ENCODE measurements around the gene MFF.
"Not testable (repeated sequence)": the region's sequence is repeated elsewhere in the genome, so short reads cannot be mapped to it uniquely, and the experiment has no call there.

The MFF gene

DNA sequence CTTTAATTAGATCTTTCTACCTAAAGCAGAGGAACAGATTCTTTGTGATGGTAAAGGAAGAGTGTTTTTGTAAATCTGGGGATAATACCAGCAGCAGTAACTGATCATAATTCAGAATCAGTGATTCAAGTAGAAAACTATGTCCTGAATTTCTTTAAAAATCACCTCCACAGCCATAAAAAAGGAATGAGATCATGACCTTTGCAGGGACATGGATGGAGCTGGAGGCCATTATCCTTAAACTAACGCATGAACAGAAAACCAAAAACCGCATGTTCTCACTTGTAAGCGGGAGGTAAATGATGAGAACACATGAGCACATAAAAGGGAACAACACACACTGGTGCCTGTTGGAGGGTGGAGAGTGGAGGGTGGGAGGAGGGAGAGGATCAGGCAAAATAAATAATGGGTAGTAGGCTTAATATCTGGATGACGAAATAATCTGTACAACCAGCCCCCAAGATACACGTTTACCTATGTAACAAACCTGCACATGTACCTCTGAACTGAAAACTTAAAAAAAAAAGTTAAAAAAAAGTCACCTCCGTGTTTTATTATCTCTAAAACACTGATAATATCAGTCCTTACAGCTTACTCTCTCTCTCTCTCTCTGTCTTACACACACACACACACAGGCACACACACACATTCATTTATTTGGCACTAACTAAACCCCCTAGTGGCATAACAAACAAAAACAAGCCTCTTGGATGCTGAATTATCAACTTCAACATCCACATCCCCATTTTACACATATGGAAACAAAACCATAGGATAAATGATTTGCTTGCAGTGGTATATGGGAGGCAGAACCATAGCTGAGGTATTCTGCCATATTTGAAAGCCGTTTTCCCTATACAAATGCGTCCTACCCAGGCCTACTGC lies 52.7 kb downstream of the MFF start:
- no peak for DNase-seq (ENCODE audit: low read depth)

DNA sequence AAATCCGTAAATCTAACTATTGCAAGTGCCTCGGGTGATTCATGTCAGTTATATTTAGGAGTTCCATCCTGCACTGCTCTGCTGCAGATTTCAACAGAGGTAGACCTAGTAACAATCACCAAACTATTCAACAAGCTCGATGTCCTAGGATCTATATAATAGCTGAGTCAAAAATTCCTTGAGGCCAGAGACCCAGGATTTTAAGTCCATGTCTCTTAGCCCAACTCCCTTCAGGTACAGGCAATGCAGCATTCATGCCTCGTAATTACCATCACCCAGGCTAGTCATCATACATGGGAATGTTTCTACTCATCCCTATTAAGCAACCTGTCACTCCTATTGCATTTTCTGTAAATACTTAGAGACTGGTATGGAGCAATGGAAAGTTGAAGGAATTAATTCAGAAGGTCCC lies 53.3 kb downstream of the MFF start:
- no peak for DNase-seq (ENCODE audit: low read depth)

DNA sequence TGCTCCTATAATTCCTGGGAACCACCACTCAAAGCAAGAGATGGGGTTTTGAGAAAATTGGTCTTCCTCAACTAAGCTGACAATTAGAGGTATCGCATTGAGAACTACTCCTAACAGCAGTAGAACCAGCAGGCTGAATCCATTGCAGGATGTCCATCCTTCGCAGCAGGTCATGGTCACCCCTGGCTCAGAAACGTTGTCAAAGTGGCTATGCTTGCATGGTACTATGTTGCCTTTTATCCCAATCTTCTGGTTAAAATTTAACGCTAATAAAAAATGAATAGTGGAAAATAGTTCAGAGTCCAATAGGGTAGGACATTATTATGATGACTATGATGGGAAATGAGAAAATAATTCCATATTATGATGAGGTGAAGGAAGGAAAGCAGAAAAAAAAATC lies 54.0 kb downstream of the MFF start, which contains the start of gene TM4SF20:
Gene TM4SF20 (minus strand): TSS at position 212 of the 400 bp plus-strand sequence. CDS start 38 bp downstream, at position 174.
- no peak for DNase-seq (ENCODE audit: low read depth)

- not testable (repeated sequence) for DNase-seq (ENCODE audit: low read depth)
These were observed 57.3 kb downstream of the MFF start for GRCh38 chr2:227382241-227382835.

- no peak for DNase-seq (ENCODE audit: low read depth)
These were observed 58.6 kb downstream of the MFF start for GRCh38 chr2:227383686-227384085.

DNA sequence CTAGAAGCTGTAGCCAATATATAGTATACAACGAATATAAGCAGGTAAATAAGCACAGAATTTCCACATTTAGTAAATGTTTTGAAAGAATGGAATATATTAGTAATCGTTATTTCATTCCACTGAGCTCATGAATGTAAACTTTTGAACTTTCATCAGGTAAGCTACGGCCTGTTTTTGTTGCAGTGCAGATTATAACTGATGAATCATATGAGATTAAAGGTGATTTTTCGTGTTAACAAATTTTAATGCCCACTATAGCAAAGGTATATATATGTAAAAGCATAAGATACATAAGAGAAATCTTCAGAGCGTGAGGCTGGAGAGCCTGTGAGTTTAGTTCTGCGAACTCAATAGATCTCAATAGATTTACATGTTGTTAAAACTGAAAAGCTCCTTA lies 61.6 kb downstream of the MFF start:
- DNase-seq (ENCODE audit: low read depth) = no peak

GRCh38 chr2:227387583-227387982 lies 62.5 kb downstream of the MFF start, which contains the start of gene SCYGR1:
SCYGR1 (minus strand) TSS chr2:227387949; CDS start chr2:227387949, 0 bp downstream.
- DNase-seq (ENCODE audit: low read depth) = not testable (repeated sequence)

DNA sequence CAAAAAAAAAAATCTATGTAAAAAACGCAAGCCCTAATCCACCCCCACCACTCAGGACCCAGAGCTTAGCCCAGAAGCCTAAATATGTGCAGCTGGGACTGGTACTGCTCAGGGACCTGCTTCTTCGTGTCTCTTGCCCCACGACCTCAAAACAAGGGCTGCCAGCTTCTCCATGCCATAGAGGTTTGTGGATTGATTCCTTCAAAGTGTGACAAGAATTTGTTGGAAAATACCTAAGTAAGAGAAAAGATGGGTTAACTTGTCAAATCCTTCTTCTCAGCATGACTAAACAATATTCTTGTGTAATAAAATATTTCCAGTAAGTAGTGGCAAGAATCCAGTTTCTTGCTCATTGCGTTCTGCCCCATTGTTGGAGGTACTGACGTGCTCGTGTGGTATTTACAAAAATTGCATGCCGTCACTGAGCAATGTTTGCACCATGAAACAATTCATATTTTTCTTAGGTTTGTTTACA lies 63.5 kb downstream of the MFF start:
- DNase-seq (ENCODE audit: low read depth) = no peak

DNA sequence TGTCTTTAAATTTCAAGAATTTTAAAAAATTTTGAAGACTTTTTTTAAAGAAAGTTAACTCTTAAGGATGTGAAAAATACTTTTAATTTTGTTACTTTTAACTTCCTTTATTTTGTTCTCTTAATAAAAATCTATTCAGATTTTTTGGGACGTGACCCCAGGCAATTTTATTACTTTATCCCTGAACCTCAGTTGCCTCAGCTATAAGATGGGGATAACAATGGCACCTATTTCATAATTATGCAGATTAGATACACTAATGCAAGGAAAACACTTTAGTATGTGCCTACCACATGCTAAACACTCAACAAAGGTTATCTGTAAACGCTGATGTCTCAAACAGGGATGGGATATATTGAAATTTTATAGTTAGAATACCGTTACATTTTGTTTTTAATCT lies 64.2 kb downstream of the MFF start:
- DNase-seq (ENCODE audit: low read depth) = no peak

- no peak for DNase-seq (ENCODE audit: low read depth)
These were observed 64.6 kb downstream of the MFF start for GRCh38 chr2:227389661-227390060.

DNA sequence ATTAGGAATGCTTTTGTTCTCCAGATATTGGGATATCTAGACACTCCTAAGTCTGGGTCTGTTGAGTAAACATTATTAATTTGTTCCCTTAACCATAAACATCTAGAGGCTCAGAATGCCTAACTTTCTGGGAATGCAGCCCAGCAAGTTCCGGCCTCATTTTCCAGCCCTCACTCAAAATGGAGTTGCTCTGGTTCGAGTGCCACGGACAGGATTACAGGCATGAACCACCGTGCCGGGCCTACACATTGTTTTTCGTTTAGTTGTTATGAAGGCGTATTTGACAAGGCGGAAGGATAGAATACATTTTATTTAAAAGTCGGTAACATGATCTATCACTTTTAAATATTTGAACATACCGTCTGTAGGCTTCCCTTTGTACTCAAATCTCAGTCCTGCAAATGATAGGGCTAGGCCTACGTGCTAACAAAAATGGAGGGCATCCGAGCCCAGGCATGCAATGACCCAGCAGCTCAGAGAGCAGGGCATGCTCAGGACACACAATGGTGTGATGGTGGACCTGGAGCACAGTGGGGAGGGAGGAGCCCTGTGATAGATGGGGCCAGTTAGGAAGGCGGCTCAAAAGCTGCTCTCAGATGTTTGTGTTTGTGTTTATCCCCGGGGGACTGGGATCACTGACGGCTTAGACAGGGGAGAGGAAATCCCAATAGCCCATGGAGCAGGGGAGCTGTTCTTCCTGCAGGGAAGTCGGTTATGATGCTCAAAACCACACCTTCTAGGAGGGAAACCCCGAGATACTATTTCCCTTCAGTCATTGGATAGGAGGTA lies 65.6 kb downstream of the MFF start:
- no peak for DNase-seq (ENCODE audit: low read depth)

- DNase-seq (ENCODE audit: low read depth) = no peak
These were observed 69.3 kb downstream of the MFF start for GRCh38 chr2:227394401-227394800.

DNA sequence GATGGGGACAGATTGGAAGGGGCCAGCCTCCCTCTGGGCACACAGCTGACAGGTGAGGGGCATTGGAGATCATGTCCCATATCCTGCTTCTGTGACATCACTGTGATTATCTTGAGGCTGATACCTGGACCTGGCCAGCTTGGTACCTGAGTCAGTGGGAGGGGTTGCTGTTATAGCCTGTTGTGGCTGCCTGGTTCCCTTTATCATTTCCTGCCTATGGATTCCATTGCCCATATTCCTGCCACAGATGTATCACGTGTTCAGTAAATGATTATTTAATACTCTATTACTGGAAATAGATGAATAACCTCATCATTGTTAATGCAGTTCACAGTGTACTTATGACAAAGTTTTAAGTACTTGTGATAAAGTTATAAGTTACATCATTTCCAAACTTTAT lies 70.5 kb downstream of the MFF start:
- DNase-seq (ENCODE audit: low read depth) = no peak

GRCh38 chr2:227397562-227397961 lies 72.5 kb downstream of the MFF start:
- DNase-seq (ENCODE audit: low read depth) = no peak

- no peak for DNase-seq (ENCODE audit: low read depth)
These were observed 73.9 kb downstream of the MFF start for GRCh38 chr2:227398684-227399670.

DNA sequence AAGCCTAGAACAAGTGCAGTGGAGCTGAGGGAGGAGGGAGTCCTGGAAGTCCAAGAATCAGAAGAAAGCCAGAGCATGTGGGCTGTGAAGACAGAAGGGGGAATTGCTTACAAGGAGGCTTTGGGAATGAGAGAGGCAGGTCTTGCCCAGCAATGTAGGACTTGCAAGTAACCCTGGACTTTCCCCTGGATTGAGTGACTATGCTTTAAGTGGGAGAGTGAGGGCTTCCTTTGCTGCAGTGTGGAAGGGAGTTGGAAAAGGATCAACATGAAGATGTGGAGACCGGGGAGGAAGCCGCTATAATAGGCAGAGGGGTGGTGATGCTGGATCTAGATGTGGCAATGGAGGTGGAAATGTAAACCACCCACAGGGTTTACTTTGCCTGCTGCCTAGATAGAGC lies 76.5 kb downstream of the MFF start:
- no peak for DNase-seq (ENCODE audit: low read depth)

DNA sequence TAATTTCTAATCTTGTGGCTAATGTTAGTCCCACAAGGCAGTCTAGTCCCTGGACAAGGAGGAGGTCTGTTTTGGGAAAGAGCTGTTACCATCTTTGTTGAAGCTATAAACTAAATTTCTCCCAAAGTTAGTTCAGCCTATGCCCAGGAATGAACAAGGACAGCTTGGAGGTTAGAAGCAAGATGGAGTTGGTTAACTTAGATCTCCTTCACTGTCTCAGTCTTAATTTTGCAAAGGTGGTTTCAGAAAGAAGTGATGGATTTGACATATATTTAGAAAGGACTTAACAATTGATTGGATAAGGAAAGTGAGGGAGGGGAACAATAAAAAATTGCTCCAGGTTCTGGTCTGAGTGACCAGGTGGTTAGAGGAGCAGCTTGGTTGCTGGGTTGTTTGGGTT lies 77.3 kb downstream of the MFF start:
- DNase-seq (ENCODE audit: low read depth) = no peak

DNA sequence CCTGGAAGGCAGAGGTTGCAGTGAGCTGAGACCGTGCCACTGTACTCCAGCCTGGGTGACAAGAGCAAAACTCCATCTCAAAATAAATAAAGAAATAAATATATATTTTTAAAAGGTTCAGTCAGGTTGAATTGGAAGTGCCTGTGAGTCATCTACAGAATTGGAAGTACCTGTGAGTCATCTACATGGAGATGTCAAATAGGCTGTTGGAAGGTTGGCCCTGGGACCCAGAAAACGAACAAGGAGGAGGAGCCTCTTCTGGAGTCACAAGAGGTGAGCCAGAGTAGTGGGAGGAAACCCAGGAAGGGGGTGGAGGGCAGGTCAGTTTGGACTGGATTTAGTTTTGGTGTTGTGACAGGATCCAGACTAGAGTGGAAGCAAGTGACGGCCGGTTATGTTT lies 77.9 kb downstream of the MFF start:
- no peak for DNase-seq (ENCODE audit: low read depth)

- DNase-seq (ENCODE audit: low read depth) = no peak
These were observed 79.7 kb downstream of the MFF start for GRCh38 chr2:227404585-227405271.

- no peak for DNase-seq (ENCODE audit: low read depth)
These were observed 81.4 kb downstream of the MFF start for GRCh38 chr2:227406177-227407031.
